SK-N-MC (cell line): ENCODE data around the gene TSPAN2.
"Not testable (repeated sequence)": the region's sequence is repeated elsewhere in the genome, so short reads cannot be mapped to it uniquely, and the experiment has no call there.

ENCODE experiments used
- DNase-seq: peaks from one replicate; pipeline ENCODE4 v3.0.0-alpha.2; 2011; ENCODE audit warnings: low read depth, low spot score
- H3K27ac ChIP-seq: fragments of 200-600 bp; sonication (generic); 2 replicates; pipeline ENCODE4 v1.5.1; 2016; ENCODE audit warnings: mixed run types
- H3K36me3 ChIP-seq: fragments of 200-600 bp; sonication (generic); 2 replicates; pipeline ENCODE4 v1.6.1; 2017; ENCODE audit warnings: antibody characterized with exemption, low read length, mixed read lengths; ENCODE audit not compliant: insufficient read depth
- H3K4me3 ChIP-seq: fragments of 200-600 bp; sonication (generic); 2 replicates; pipeline ENCODE4 v1.5.1; 2016
- H3K9ac ChIP-seq: fragments of 200-600 bp; sonication (generic); 2 replicates; pipeline ENCODE4 v1.8.0; 2017; ENCODE audit warnings: mixed run types, mixed read lengths; ENCODE audit not compliant: insufficient read length
- H3K9me3 ChIP-seq: fragments of 200-600 bp; sonication (generic); 2 replicates; pipeline ENCODE4 v1.6.1; 2017; ENCODE audit warnings: low read depth, mild to moderate bottlenecking, antibody characterized with exemption, low read length, moderate library complexity, mixed read lengths
- EZH2 ChIP-seq: fragments of 200-600 bp; sonication (generic); IDR thresholded peaks from one replicate; pipeline ENCODE4 v1.6.1; 2017; ENCODE audit warnings: antibody characterized with exemption
- FOXP2 ChIP-seq: optimal IDR thresholded peaks from 2 replicates; pipeline ENCODE3; 2011; ENCODE audit warnings: mild to moderate bottlenecking, moderate library complexity; ENCODE audit not compliant: insufficient read depth; ENCODE audit errors: extremely low read length, control extremely low read depth
- POLR2AphosphoS5 ChIP-seq: IDR thresholded peaks from 2 replicates; pipeline ENCODE4 v1.6.1; 2012; ENCODE audit warnings: mild to moderate bottlenecking, low read depth, low read length, borderline replicate concordance

TSPAN2 gene

GRCh38 chr1:115023593-115023992 is 65.7 kb downstream of the TSPAN2 start:
- TF ChIP-seq EZH2 = no peak
- TF ChIP-seq FOXP2 = no peak
- no peak for TF ChIP-seq POLR2AphosphoS5
- Histone ChIP-seq H3K4me3 (no peak overlapping the region), H3K27ac (no peak overlapping the region), H3K9ac (no peak overlapping the region), H3K36me3 (no peaks in the 10 kb centered on the region), H3K9me3 (no peaks in the 10 kb centered on the region)
- no peak for DNase-seq

- Histone ChIP-seq H3K4me3 (no peak overlapping the region), H3K9me3 (no peaks in the 10 kb centered on the region), H3K36me3 (no peaks in the 10 kb centered on the region), H3K9ac (no peak overlapping the region), H3K27ac (no peak overlapping the region)
- no peak for DNase-seq
- TF ChIP-seq EZH2 (no peak), POLR2AphosphoS5 (no peak), FOXP2 (no peak)
Measured at GRCh38 chr1:115021145-115021544, 68.2 kb downstream of the TSPAN2 start.

- H3K9me3 ChIP-seq, DNase-seq, H3K36me3 ChIP-seq, H3K27ac ChIP-seq, H3K9ac ChIP-seq, H3K4me3 ChIP-seq: not testable (repeated sequence)
Measured at GRCh38 chr1:115019549-115019948, 69.8 kb downstream of the TSPAN2 start.

- H3K36me3 ChIP-seq = no peaks in the 10 kb centered on the region
- TF ChIP-seq FOXP2 (no peak), POLR2AphosphoS5 (no peak), EZH2 (no peak)
Measured at GRCh38 chr1:115013792-115014191, 75.5 kb downstream of the TSPAN2 start.

GRCh38 chr1:115012434-115012833 is 76.9 kb downstream of the TSPAN2 start:
- Histone ChIP-seq H3K9ac (no peak overlapping the region), H3K27ac (no peak overlapping the region), H3K9me3 (no peaks in the 10 kb centered on the region), H3K4me3 (no peak overlapping the region), H3K36me3 (no peaks in the 10 kb centered on the region)
- no peak for DNase-seq
- TF ChIP-seq POLR2AphosphoS5 (no peak), FOXP2 (no peak), EZH2 (no peak)

More at GRCh38 chr1:115013792-115014191, 75.5 kb downstream of the TSPAN2 start:
- H3K4me3 ChIP-seq = no peak overlapping the region
- no peak for DNase-seq
- H3K27ac ChIP-seq = no peak overlapping the region
- H3K9me3 ChIP-seq = no peaks in the 10 kb centered on the region
- H3K9ac ChIP-seq = no peak overlapping the region

GRCh38 chr1:115012006-115012405 is 77.3 kb downstream of the TSPAN2 start:
- no peak overlapping the region for H3K9ac ChIP-seq
- TF ChIP-seq POLR2AphosphoS5 = no peak
- TF ChIP-seq FOXP2 = no peak
- no peak for TF ChIP-seq EZH2
- H3K9me3 ChIP-seq = no peaks in the 10 kb centered on the region
- no peak overlapping the region for H3K4me3 ChIP-seq
- H3K27ac ChIP-seq = no peak overlapping the region
- DNase-seq = no peak
- no peaks in the 10 kb centered on the region for H3K36me3 ChIP-seq

GRCh38 chr1:115006191-115006590 is 83.1 kb downstream of the TSPAN2 start:
- Histone ChIP-seq H3K4me3 (no peak overlapping the region), H3K9ac (no peak overlapping the region), H3K27ac (no peak overlapping the region), H3K36me3 (no peaks in the 10 kb centered on the region), H3K9me3 (no peaks in the 10 kb centered on the region)
- TF ChIP-seq EZH2 (no peak), FOXP2 (no peak), POLR2AphosphoS5 (no peak)
- no peak for DNase-seq
